ENCODE results near the gene RCE1.

Gene RCE1

GRCh38 chr11:66857927-66858185, 14.6 kb downstream of the RCE1 start:
- no peak for TF ChIP-seq CTCF (IDR thresholded peaks at IDR 0.05; ENCODE audit: low read depth, low read length)
- no peaks in the 10 kb centered on the region for H3K27me3 ChIP-seq (ENCODE audit: insufficient read depth, low read depth, severe bottlenecking)
- peaks cover 5% of the 10 kb centered on the region; the same call in 1 of the 2 replicates for H3K36me3 ChIP-seq
- no peaks in the 10 kb centered on the region for H3K9me3 ChIP-seq (ENCODE audit: severe bottlenecking)
- no peak overlapping the region for H3K27ac ChIP-seq
- no peak for DNase-seq
- no peak overlapping the region for H3K4me3 ChIP-seq (ENCODE audit: low read depth, low read length)

GRCh38 chr11:66858186-66858938, 15.1 kb downstream of the RCE1 start:
- TF ChIP-seq CTCF (IDR thresholded peaks at IDR 0.05; ENCODE audit: low read depth, low read length) = no peak
- no peak overlapping the region for H3K27ac ChIP-seq
- no peaks in the 10 kb centered on the region for H3K27me3 ChIP-seq (ENCODE audit: insufficient read depth, low read depth, severe bottlenecking)
- peaks cover 5% of the 10 kb centered on the region; the same call in 1 of the 2 replicates for H3K36me3 ChIP-seq
- no peaks in the 10 kb centered on the region for H3K9me3 ChIP-seq (ENCODE audit: severe bottlenecking)
- no peak for DNase-seq
- H3K4me3 ChIP-seq (ENCODE audit: low read depth, low read length) = no peak overlapping the region

- no peak for DNase-seq
- H3K27ac ChIP-seq = no peak overlapping the region
- H3K4me3 ChIP-seq (ENCODE audit: low read depth, low read length) = no peak overlapping the region
- no peaks in the 10 kb centered on the region for H3K27me3 ChIP-seq (ENCODE audit: insufficient read depth, low read depth, severe bottlenecking)
- H3K9me3 ChIP-seq (ENCODE audit: severe bottlenecking) = no peaks in the 10 kb centered on the region
- TF ChIP-seq CTCF (IDR thresholded peaks at IDR 0.05; ENCODE audit: low read depth, low read length) = no peak
- H3K36me3 ChIP-seq = peaks cover 5% of the 10 kb centered on the region; the same call in 1 of the 2 replicates
These were observed 15.9 kb downstream of the RCE1 start for GRCh38 chr11:66858939-66859685.

GRCh38 chr11:66859686-66860448, 16.6 kb downstream of the RCE1 start:
- no peak for DNase-seq
- H3K9me3 ChIP-seq (ENCODE audit: severe bottlenecking) = no peaks in the 10 kb centered on the region
- no peak overlapping the region for H3K4me3 ChIP-seq (ENCODE audit: low read depth, low read length)
- H3K27ac ChIP-seq = no peak overlapping the region
- no peak for TF ChIP-seq CTCF (IDR thresholded peaks at IDR 0.05; ENCODE audit: low read depth, low read length)
- H3K36me3 ChIP-seq = peaks cover 5% of the 10 kb centered on the region; the same call in 1 of the 2 replicates
- H3K27me3 ChIP-seq (ENCODE audit: insufficient read depth, low read depth, severe bottlenecking) = no peaks in the 10 kb centered on the region

GRCh38 chr11:66860449-66860831, 17.2 kb downstream of the RCE1 start:
- Histone ChIP-seq H3K9me3 (ENCODE audit: severe bottlenecking) (no peaks in the 10 kb centered on the region), H3K36me3 (peaks cover 5% of the 10 kb centered on the region; the same call in 1 of the 2 replicates), H3K27me3 (ENCODE audit: insufficient read depth, low read depth, severe bottlenecking) (no peaks in the 10 kb centered on the region), H3K4me3 (ENCODE audit: low read depth, low read length) (no peak overlapping the region), H3K27ac (no peak overlapping the region)
- no peak for TF ChIP-seq CTCF (IDR thresholded peaks at IDR 0.05; ENCODE audit: low read depth, low read length)
- no peak for DNase-seq
